GM23248 (cell line): ENCODE measurements around the gene SS18L1. TPM values are rescaled to one million over a fixed set of nuclear protein-coding genes. Genes with fewer than 3 reads are reported as not detected.

Experiments
- DNase-seq: peaks from one replicate; pipeline ENCODE4 v3.0.0-alpha.2; 2015
- H2AFZ ChIP-seq: fragments of 200-600 bp; sonication (generic); 2 replicates; pipeline ENCODE4 v1.6.1; 2016; ENCODE audit warnings: antibody characterized with exemption
- H3F3A ChIP-seq: fragments of 200-600 bp; sonication (generic); 2 replicates; pipeline ENCODE4 v1.6.1; 2016; ENCODE audit warnings: mild to moderate bottlenecking, antibody characterized with exemption, mixed run types; ENCODE audit not compliant: insufficient read depth
- H3K27ac ChIP-seq: fragments of 200-600 bp; sonication (generic); 2 replicates; pipeline ENCODE4 v1.5.1; 2016; ENCODE audit warnings: mild to moderate bottlenecking
- H3K27me3 ChIP-seq: fragments of 200-600 bp; sonication (generic); replicated peaks from 2 replicates; pipeline ENCODE4 v1.6.1; 2016; ENCODE audit warnings: mild to moderate bottlenecking; ENCODE audit not compliant: insufficient read depth
- H3K36me3 ChIP-seq: fragments of 200-600 bp; sonication (generic); 2 replicates; pipeline ENCODE4 v1.6.1; 2016; ENCODE audit warnings: low read depth, mild to moderate bottlenecking
- H3K4me1 ChIP-seq: fragments of 200-600 bp; sonication (generic); 2 replicates; pipeline ENCODE4 v1.6.1; 2016; ENCODE audit warnings: mild to moderate bottlenecking; ENCODE audit not compliant: insufficient read depth
- H3K4me2 ChIP-seq: fragments of 200-600 bp; sonication (generic); one replicate; pipeline ENCODE4 v1.6.1; 2016; ENCODE audit warnings: mild to moderate bottlenecking; ENCODE audit not compliant: unreplicated experiment
- H3K4me3 ChIP-seq: fragments of 200-600 bp; sonication (generic); 2 replicates; pipeline ENCODE4 v1.5.1; 2016; ENCODE audit warnings: mild to moderate bottlenecking
- H3K79me2 ChIP-seq: fragments of 200-600 bp; sonication (generic); 2 replicates; pipeline ENCODE4 v1.6.1; 2016; ENCODE audit warnings: mild to moderate bottlenecking; ENCODE audit not compliant: insufficient read depth
- H3K9ac ChIP-seq: fragments of 200-600 bp; sonication (generic); 2 replicates; pipeline ENCODE4 v1.6.1; 2016; ENCODE audit warnings: mild to moderate bottlenecking
- H3K9me2 ChIP-seq: fragments of 200-600 bp; sonication (generic); 2 replicates; pipeline ENCODE4 v1.6.1; 2016; ENCODE audit warnings: mixed run types, mild to moderate bottlenecking, moderate library complexity; ENCODE audit not compliant: insufficient read depth
- H3K9me3 ChIP-seq: fragments of 200-600 bp; sonication (generic); one replicate; pipeline ENCODE4 v1.6.1; 2017; ENCODE audit warnings: low read depth
- H4K20me1 ChIP-seq: fragments of 200-600 bp; sonication (generic); 2 replicates; pipeline ENCODE4 v1.6.0; 2016; ENCODE audit not compliant: insufficient read depth
- EZH2 ChIP-seq: fragments of 200-600 bp; sonication (generic); IDR thresholded peaks from 2 replicates; pipeline ENCODE4 v1.6.1; 2018; ENCODE audit warnings: antibody characterized with exemption, mild to moderate bottlenecking; ENCODE audit not compliant: insufficient read depth, poor library complexity, severe bottlenecking
- EZH2phosphoT487 ChIP-seq: fragments of 200-600 bp; sonication (generic); IDR thresholded peaks from 2 replicates; pipeline ENCODE4 v1.6.1; 2018; ENCODE audit warnings: antibody characterized with exemption, moderate library complexity, mild to moderate bottlenecking, low read depth; ENCODE audit not compliant: insufficient read depth
- WGBS, 2 experiments: methylation state at CpG; one replicate each; pipeline ENCODE4 v1.1.6; 2015 to 2017; ENCODE audit warnings: low lambda C conversion rate in 2 of 2, low coverage in 1 of 2; ENCODE audit errors: missing lambda C conversion rate in 2 of 2; 5-methylcytosine and 5-hydroxymethylcytosine counted together
- in situ Hi-C: fragments of 300-500 bp; cut with MboI; formaldehyde crosslinking; loops from 2 replicates; pipeline ENCODE4 v1.15.0; 2020
- polyA plus RNA-seq: library from polyadenylated mRNA; unstranded; fragments of >200 nt; fragmentation: Nextera tagmentation; extraction: Ambion mirVana; gene quantifications from 2 replicates; pipeline ENCODE4 v1.2.1, GENCODE V29; 2016
- total RNA-seq: library from RNA; depleted of rRNA; stranded (reverse); fragments of >200 nt; shearing (Covaris generic); gene quantifications from 2 replicates; pipeline ENCODE4 v1.2.3, GENCODE V29; 2014

SS18L1 gene
- total and polyA plus RNA-seq, 2 experiments from 2014 or later: 2.3 to 8.8 TPM

- 33 to 36% methylated on average over 33 to 35 of the region's 37 CpGs for WGBS, 2 experiments
- no peak for TF ChIP-seq EZH2phosphoT487
- TF ChIP-seq EZH2: no peak
- H4K20me1 ChIP-seq: no peaks in the 10 kb centered on the region
- H3K79me2 ChIP-seq: no peaks in the 10 kb centered on the region
- no peak overlapping the region for H2AFZ ChIP-seq
- H3K9me3 ChIP-seq: no peaks in the 10 kb centered on the region
- no peaks in the 10 kb centered on the region for H3K9me2 ChIP-seq
- no peak overlapping the region for H3K4me3 ChIP-seq
- H3K4me2 ChIP-seq: no peak overlapping the region
- no peaks in the 10 kb centered on the region for H3F3A ChIP-seq
- no peak overlapping the region for H3K27ac ChIP-seq
- H3K36me3 ChIP-seq: no peaks in the 10 kb centered on the region
- H3K4me1 ChIP-seq: no peaks in the 10 kb centered on the region
- H3K9ac ChIP-seq: no peak overlapping the region
- H3K27me3 ChIP-seq: peaks cover 16% of the 10 kb centered on the region; the same call in 1 of the 2 replicates
- no peak for DNase-seq
- in situ Hi-C loops: no loop called here
These were observed 84.7 kb downstream of the SS18L1 start for GRCh38 chr20:62227977-62228958.

DNA sequence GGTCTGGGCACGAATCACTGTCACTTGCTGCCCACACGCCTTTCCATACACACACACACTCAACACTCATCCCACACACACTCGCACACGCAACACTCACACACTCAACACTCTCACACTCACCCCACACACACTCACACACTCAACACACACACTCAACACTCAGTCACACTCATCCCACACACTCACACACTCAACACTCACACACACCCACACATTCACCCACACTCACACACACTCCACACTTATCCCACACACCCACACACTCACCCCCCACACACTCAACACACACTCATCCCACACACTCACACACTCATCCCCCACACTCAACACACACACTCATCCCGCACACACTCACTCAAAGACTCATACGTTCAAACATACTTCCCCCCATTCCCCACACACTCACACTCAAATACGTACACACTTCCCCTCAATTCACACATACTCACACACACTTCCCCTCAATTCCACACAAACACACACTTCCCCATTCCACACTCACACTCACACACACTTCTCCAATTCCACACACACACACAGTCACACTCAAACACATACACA is 85.5 kb downstream of the SS18L1 start:
- Histone ChIP-seq H3K9ac (no peak overlapping the region), H3K79me2 (no peaks in the 10 kb centered on the region), H3K4me1 (no peaks in the 10 kb centered on the region), H3K36me3 (no peaks in the 10 kb centered on the region), H2AFZ (no peak overlapping the region), H3F3A (no peaks in the 10 kb centered on the region), H3K9me2 (no peaks in the 10 kb centered on the region), H3K27ac (no peak overlapping the region), H3K4me3 (no peak overlapping the region), H3K9me3 (no peaks in the 10 kb centered on the region), H3K4me2 (no peak overlapping the region), H4K20me1 (no peaks in the 10 kb centered on the region), H3K27me3 (peaks cover 16% of the 10 kb centered on the region; the same call in 1 of the 2 replicates)
- in situ Hi-C loops: no loop called here
- TF ChIP-seq EZH2 (no peak), EZH2phosphoT487 (no peak)
- DNase-seq: no peak
- WGBS, 2 experiments: 67 to 68% methylated on average over 6 to 7 of the region's 7 CpGs

DNA sequence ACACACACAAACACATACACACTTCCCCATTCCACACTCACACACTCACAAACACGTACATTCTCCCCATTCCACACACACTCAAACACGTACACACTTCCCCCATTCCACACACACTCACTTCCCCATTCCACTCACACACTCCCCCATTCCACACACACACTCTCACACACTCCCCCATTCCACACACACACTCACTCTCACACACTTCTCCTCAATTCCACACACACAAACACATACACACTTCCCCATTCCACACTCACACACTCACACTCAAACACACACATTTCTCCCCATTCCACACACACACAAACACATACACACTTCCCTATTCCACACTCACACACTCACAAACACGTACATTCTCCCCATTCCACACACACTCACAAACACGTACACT is 86.1 kb downstream of the SS18L1 start:
- no peak for DNase-seq
- Histone ChIP-seq H2AFZ (no peak overlapping the region), H3K9me3 (no peaks in the 10 kb centered on the region), H3K36me3 (no peaks in the 10 kb centered on the region), H3K27ac (no peak overlapping the region), H3K27me3 (peaks cover 15% of the 10 kb centered on the region; the same call in 1 of the 2 replicates), H3K9ac (no peak overlapping the region), H3K4me2 (no peak overlapping the region), H3K4me3 (no peak overlapping the region), H3K79me2 (no peaks in the 10 kb centered on the region), H3F3A (no peaks in the 10 kb centered on the region), H3K4me1 (no peaks in the 10 kb centered on the region), H3K9me2 (no peaks in the 10 kb centered on the region), H4K20me1 (no peaks in the 10 kb centered on the region)
- in situ Hi-C loops: no loop called here
- no peak for TF ChIP-seq EZH2
- no peak for TF ChIP-seq EZH2phosphoT487
- 38 to 50% methylated on average over 1 to 4 of the region's 4 CpGs for WGBS, 2 experiments

GRCh38 chr20:62230276-62230675 is 86.7 kb downstream of the SS18L1 start:
- 61 to 88% methylated on average over 1 to 2 of the region's 2 CpGs for WGBS, 2 experiments
- H3K4me3 ChIP-seq: no peak overlapping the region
- no peaks in the 10 kb centered on the region for H3F3A ChIP-seq
- H3K79me2 ChIP-seq: no peaks in the 10 kb centered on the region
- no peaks in the 10 kb centered on the region for H3K9me2 ChIP-seq
- in situ Hi-C loops: no loop called here
- no peaks in the 10 kb centered on the region for H3K9me3 ChIP-seq
- TF ChIP-seq EZH2: no peak
- TF ChIP-seq EZH2phosphoT487: no peak
- H3K9ac ChIP-seq: no peak overlapping the region
- no peaks in the 10 kb centered on the region for H3K4me1 ChIP-seq
- peaks cover 9% of the 10 kb centered on the region; the same call in 1 of the 2 replicates for H3K27me3 ChIP-seq
- no peak overlapping the region for H3K27ac ChIP-seq
- H2AFZ ChIP-seq: no peak overlapping the region
- H3K4me2 ChIP-seq: no peak overlapping the region
- H4K20me1 ChIP-seq: no peaks in the 10 kb centered on the region
- no peaks in the 10 kb centered on the region for H3K36me3 ChIP-seq
- DNase-seq: no peak
